ENCODE results near the gene MT1F.

GRCh38 chr16:56679078-56679730 is 21.4 kb downstream of the MT1F start:
- TF ChIP-seq CTCF (IDR thresholded peaks at IDR 0.05; ENCODE audit: insufficient read depth, low read length, poor library complexity, severe bottlenecking), result no peak
- no peak for TF ChIP-seq EZH2phosphoT487 (conservative IDR thresholded peaks at IDR 0.05; ENCODE audit: low read length)
